ENCODE results near the gene MAP2K1. TPM values are rescaled to one million over a fixed set of nuclear protein-coding genes. Genes with fewer than 3 reads are reported as not detected.

MAP2K1 gene
- 20.4 and 32.1 TPM in 2 replicates for total RNA-seq

GRCh38 chr15:66386204-66387123, at the start of gene MAP2K1:
Gene MAP2K1 (plus strand): TSS chr15:66386912. CDS start chr15:66387348, 436 bp downstream.

GRCh38 chr15:66356359-66357236, 30.1 kb upstream of the MAP2K1 start, which contains the start of gene TIPIN:
Gene TIPIN (minus strand): TSS chr15:66356685. CDS start chr15:66352947, 3,738 bp downstream.

GRCh38 chr15:66497502-66498455, 111.1 kb downstream of the MAP2K1 start, which contains the start of gene SNAPC5:
Gene SNAPC5 (minus strand): TSS chr15:66497762. CDS start chr15:66497731, 31 bp downstream.

GRCh38 chr15:66504563-66505429, 118.1 kb downstream of the MAP2K1 start, which contains the start of the genes RPL4 and ZWILCH:
Gene RPL4 (minus strand): TSS chr15:66504855. CDS start chr15:66504790, 65 bp downstream.
Gene ZWILCH (plus strand): TSS chr15:66505326. CDS start chr15:66505339, 13 bp downstream.

Small RNA genes lying within 50 kb of the gene (small RNA-seq; reads per million reads assigned to genes)
- gene ATP5MFP6 (not detected), gene MIR4512 (not detected), gene RF00019 (not detected), gene RF01159 (not detected), gene SCARNA14 (17.6 reads per million, percentile 96 among the genes with 10 or more reads in this experiment), gene SNORD16 (not detected), gene SNORD18A (not detected), gene SNORD18B (not detected), gene SNORD18C (not detected)

Other genes starting within 250 kb of the MAP2K1 start
- gene MEGF11, start 133.2 kb upstream of the MAP2K1 start, total RNA-seq: not detected in 2 replicates
- gene DIS3L, start 93.3 kb upstream of the MAP2K1 start, total RNA-seq: 33.9 and 38.1 TPM in 2 replicates
- gene TIPIN, start 30.2 kb upstream of the MAP2K1 start, total RNA-seq: 5.9 and 7.4 TPM in 2 replicates
- 10.6 and 13.6 TPM in 2 replicates for gene SNAPC5, start 110.8 kb downstream of the MAP2K1 start, total RNA-seq
- gene RPL4, start 117.9 kb downstream of the MAP2K1 start, total RNA-seq: 1,493 and 3,663 TPM in 2 replicates
- gene ZWILCH, start 118.4 kb downstream of the MAP2K1 start, total RNA-seq: 9.8 and 16.9 TPM in 2 replicates
- under 0.01 and 0.43 TPM in 2 replicates for gene LCTL, start 179.1 kb downstream of the MAP2K1 start, total RNA-seq

Data from placental epithelial cell (primary cell).